Activated naive CD4-positive, alpha-beta T cell treated with Interleukin-2 at 50 U/mL for 16 hours (primary cell): ENCODE results near the gene FGF10.

Experiments used
- DNase-seq: peaks from one replicate; pipeline ENCODE4 v3.0.0-alpha.2; 2020

The FGF10 gene

DNA sequence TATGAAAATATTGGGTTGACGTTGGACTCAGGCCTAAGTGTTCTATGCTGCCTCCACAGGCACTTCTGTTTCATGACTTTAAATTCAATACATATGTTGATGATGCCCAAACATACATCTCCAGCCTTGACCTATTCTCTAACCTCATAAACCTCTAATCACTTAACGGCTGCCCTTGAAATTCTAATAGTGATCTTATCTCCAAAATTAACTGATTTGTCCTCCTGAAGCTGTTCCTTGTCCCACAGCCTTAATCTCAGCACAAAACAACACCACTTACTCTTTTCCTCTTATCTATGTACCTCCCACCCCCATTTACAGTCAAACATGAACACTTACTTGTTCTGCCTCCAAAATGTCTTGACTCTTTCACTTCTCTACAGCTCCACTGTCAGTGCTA lies 43.3 kb downstream of the FGF10 start:
- DNase-seq: no peak

DNA sequence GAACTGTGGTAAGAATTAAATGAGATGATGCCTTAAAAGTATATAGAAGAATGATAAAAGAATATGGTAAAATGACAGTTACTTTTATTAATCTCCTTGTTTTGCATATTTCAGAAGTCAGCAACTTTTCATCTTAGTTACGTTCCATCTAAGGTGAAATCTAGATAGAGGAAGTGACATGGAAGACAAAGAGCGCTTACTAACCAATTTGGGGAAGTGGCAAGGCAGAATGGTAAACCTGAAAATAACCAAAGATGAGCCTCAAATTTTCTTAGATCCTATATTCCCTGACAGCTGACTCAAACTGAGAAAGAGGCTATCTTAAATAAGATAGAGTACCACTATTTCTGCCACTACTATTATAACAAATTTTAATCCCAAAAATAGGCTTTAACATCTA lies 52.5 kb downstream of the FGF10 start:
- DNase-seq: no peak

GRCh38 chr5:44334622-44335021 lies 54.6 kb downstream of the FGF10 start:
- DNase-seq: no peak

DNA sequence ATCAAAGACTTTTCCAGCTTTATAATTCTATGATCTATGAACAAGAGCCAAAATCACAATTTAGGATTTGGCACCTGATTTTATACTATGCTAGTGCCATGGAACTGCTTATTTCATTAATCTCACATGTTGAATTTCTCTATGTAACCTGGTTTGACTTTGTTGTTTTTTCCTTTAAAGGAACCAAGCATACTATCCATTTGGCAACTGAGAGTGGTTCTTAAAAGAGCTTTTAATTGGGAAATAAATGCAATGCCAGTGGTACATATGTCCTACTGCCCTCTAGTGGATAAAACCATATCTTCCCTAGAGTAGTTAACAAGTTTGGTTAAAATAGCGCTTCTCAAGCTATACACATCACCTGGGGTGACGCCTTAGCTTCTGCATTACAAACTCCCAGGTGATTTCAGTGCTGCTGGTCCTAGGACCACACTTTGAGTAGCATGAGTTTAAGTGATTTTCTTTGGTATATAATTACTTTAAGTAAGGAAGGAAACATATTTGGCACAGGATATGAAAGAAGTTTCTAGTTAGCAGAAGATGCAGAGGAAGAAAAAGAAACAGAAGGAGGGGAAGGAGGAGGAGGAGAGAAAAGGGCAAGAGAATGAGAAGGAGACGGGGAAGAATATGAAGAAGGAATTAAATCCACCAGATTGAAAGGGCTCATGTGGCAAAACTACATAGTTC lies 56.8 kb downstream of the FGF10 start:
- DNase-seq: no peak

GRCh38 chr5:44331471-44332050 lies 57.7 kb downstream of the FGF10 start:
- DNase-seq: no peak

DNA sequence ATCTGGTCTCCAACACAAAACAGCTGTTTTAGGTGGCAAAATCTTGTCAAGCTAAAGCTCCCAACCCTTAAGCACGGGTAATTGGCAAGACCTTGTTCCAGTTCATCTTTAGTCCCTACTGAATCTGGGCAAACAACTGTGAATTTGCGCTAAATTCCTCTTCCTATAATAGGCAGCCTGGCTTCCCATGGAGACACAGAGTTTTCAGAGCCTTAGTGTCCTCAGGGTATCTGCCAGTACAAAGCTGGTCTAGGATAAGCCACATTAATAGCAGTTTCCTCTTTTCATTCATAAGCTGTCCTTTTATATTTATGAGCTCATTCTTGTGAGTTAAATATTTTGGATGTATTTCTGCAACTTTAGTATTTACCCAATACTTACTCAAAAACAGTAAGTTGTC lies 59.5 kb downstream of the FGF10 start:
- DNase-seq: no peak

- DNase-seq: no peak
Observed at GRCh38 chr5:44321144-44321725, 68.0 kb downstream of the FGF10 start.

- no peak for DNase-seq
Observed at GRCh38 chr5:44320188-44320587, 69.0 kb downstream of the FGF10 start.

GRCh38 chr5:44318883-44319282 lies 70.3 kb downstream of the FGF10 start:
- no peak for DNase-seq

GRCh38 chr5:44312374-44312773 lies 76.8 kb downstream of the FGF10 start:
- DNase-seq: no peak

DNA sequence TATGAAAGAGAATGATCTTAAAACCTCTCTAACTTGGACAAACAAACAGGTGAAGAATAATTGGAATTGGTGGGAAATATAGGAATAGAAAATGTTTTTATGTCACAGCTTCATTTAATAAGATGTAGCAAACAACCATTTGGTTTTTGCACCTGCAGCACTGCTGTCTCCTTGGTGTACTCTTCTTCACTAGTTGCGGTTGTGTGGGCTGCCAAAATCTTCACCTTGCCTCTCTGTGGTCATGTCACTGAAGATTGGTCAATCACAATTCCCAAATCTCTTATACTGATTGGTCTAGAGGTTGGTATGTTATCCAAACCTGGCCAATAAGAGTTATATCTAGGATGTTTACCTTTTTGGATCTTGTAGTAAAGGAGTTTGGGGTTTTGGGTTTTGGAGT lies 88.7 kb downstream of the FGF10 start:
- DNase-seq: no peak

DNA sequence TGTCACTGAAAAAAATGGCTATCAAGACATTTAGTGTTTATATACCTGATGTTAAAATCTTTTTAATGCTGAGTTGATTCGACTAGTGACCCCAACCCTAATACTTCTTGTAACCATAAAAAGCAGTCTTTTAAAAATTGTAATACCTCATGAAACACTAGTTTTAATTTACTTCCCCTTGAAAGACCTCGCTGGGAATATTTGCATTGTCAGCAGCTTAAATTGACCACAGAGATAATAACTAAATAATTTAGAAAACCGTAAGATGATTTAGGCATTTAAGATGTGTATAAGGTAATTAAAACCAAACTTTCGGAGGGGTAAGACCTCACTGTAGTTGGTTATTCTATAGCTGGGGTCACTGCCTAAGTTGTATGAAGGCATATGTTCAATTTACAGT lies 89.8 kb downstream of the FGF10 start:
- DNase-seq: no peak

GRCh38 chr5:44294516-44294915 lies 94.7 kb downstream of the FGF10 start:
- DNase-seq: no peak

- no peak for DNase-seq
Observed at GRCh38 chr5:44292736-44293135, 96.5 kb downstream of the FGF10 start.

GRCh38 chr5:44278469-44278868 lies 110.8 kb downstream of the FGF10 start:
- DNase-seq: no peak

DNA sequence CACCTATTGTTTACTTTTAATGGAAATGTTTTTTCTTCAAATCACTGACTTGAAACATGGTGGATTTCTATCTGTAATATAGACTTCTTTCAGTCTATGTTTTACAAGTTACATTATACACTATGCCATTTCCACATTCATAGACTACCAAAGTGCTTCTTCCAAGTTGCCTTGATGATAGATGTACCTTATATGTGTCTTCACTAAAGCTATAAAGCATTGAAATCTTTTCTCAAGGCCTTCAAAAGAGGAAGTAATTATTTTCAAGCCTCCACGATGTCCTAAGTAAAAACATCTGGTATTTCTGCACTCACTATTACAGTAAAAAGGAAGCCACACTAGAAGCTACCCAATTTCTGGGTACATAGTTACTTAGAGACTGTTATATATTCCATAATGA lies 113.3 kb downstream of the FGF10 start:
- no peak for DNase-seq

DNA sequence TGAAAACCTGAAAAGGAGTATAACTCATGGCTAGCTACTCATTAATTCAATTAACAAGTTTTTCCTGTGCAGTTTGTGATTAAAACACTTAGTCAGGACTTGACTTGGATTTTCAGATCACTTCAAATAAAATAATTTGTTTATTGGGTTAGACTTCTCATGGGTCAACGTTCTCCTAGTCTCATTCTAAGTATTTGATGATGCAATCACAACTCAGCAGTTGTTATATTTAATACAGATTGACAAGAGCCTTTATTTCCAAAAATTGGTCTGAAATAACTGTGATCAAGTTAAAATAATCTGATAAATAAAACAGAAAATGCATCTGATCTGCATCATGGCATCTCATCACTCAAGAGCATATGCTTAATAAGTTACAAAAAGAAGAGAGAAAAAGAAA lies 113.9 kb downstream of the FGF10 start:
- no peak for DNase-seq

- no peak for DNase-seq
Observed at GRCh38 chr5:44267909-44268308, 121.3 kb downstream of the FGF10 start.

DNA sequence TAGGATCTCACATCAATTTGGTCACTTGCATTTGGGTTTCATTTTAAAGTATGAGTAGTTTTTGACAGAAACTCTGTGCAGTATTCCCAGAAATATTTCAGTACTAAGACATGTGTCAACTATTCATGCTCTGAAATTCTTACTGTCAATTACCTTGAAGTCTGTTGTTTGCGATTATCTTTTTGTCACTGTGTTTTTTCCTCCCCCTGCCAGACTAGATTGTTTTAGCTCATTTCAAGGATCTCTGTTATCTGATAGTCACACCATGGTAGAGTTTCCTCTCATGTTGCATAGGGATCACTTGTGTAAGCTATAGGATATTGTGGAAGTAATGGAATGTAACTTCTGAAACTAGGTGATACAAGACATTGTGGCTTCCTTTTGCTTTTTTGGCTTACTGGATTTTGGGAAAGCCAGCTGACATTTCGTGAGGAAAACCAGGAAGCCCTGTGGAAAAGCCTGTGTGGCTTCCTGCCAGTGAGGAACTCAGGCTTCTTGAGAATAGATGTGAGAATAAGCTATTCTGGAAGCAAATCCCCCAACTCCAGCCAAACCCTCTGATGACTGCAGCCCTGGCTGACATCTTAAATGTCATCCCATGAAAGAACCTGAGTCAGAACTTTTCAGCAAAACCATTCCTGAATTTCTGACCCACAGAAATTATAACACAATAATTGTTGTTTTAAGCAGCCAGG lies 122.2 kb downstream of the FGF10 start:
- DNase-seq: no peak

DNA sequence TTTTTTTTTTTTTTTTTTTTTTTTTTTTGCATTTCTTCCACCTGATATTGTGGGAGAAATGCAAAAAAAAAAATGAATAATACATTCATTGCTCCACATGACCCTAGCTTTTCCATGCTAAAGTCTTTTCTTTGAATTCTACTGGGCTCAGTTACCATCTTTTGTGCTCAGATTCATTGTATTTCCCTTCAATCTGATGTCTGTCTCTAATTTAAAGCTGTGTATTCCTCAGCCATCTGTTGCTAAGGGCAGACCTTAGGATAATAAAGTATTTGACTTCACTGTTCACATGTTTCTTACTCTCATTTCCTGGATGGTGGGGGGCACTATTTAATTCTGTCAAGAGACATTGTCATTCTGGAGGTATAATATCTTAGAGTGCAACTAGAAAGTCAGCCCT lies 123.5 kb downstream of the FGF10 start:
- DNase-seq: no peak

GRCh38 chr5:44260793-44261192 lies 128.4 kb downstream of the FGF10 start:
- no peak for DNase-seq

DNA sequence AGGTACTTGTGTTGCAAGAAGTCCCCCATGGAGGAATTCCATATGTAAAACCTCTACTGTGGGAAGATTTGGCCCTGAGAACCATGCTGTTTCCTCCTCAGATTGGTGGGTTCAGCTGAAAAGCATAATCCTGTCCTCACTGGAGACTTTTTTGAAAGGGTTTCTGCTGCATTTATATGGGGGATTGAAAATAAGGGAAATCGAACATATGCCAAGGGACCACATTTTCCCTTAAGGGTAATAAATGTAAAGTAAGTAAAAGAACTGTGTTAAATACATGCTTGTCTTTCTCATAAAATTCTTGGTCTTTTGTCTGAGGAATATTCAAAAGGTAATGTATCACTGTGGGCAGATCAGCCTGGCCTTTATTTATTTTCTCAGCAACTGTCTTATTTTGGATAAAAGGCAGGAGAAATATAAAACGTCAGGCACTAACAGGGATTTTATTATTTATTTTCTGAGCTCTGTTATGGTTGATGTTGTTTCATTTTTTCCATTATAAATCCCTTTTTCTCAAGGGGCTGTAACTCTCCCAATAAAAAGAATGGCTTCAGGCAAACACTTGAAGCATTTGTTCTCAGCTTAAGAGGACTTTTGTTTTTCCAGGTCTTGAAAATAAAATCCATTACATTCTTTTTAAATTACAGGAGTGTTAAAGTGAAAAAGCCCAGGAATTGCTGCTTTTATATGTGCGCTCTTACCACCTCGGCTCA lies 131.4 kb downstream of the FGF10 start:
- no peak for DNase-seq

DNA sequence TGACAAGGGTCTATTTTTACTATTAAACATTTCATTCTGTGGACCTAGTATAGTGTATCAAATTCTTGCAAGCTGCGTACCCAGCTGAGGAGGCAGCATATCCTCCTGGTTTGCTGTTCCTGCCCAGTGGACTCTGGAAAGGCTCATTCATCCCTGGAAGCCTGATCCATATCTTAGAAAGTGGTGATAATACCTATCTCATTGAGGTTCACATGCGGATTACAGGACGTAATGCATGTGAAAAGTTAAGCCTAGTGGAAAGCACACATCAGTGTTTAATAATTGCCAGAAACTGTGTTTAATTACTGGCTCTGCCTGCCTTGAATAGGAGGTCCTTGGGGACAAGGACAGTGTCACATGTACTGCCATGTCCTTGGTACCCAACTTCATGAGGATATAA lies 132.0 kb downstream of the FGF10 start:
- DNase-seq: no peak
